Tibial nerve (tissue), 4 donors: Measurements from ENCODE around the gene MUC5AC. TPM values are rescaled to one million over a fixed set of nuclear protein-coding genes. Genes with fewer than 3 reads are reported as not detected.

Source experiments
- DNase-seq, 2 donors: peaks; one replicate each; pipeline ENCODE4 v3.0.0-alpha.2; 2019; ENCODE audit warnings: low spot score in 2 of 2
- H3K27ac ChIP-seq, 4 donors: fragments of 200-600 bp; sonication (generic) in 3 of 4; one replicate each; pipeline ENCODE4 v1.5.1; 2017 to 2019; ENCODE audit warnings: mild to moderate bottlenecking in 1 of 4
- H3K27me3 ChIP-seq, 2 donors: fragments of 200-600 bp; sonication (generic) in 1 of 2; one replicate each; pipeline versions ENCODE4 v1.5.1 to v1.6.0; 2017 to 2019
- H3K36me3 ChIP-seq, 3 donors: fragments of 200-600 bp; sonication (generic); one replicate each; pipeline ENCODE4 v1.5.1; 2018 to 2019
- H3K4me1 ChIP-seq, 4 donors: fragments of 200-600 bp; sonication (generic) in 3 of 4; one replicate each; pipeline ENCODE4 v1.5.1; 2017 to 2019
- H3K4me3 ChIP-seq, 4 donors: fragments of 200-600 bp; sonication (generic) in 3 of 4; one replicate each; pipeline ENCODE4 v1.5.1; 2017 to 2019; ENCODE audit warnings: mild to moderate bottlenecking in 1 of 4, moderate library complexity in 1 of 4
- H3K9me3 ChIP-seq, 4 donors: fragments of 200-600 bp; sonication (generic) in 3 of 4; one replicate each; pipeline ENCODE4 v1.5.1; 2017 to 2019
- EP300 ChIP-seq, 2 donors: sonication (generic); formaldehyde crosslinking; IDR thresholded peaks; one replicate each; pipeline ENCODE4 v1.6.1; 2017; ENCODE audit warnings: antibody characterized with exemption in 2 of 2, mild to moderate bottlenecking in 1 of 2
- POLR2A ChIP-seq, 2 donors: fragments of 450-650 bp; IDR thresholded peaks; one replicate each; pipeline ENCODE4 v1.6.1; 2017; ENCODE audit warnings: antibody characterized with exemption in 2 of 2, mild to moderate bottlenecking in 2 of 2, moderate library complexity in 2 of 2
- WGBS, 2 donors: methylation state at CpG; one replicate each; pipeline ENCODE4 v1.1.5; 2018; 5-methylcytosine and 5-hydroxymethylcytosine counted together
- total RNA-seq, 4 donors: library from RNA; depleted of rRNA; stranded (reverse); fragments of >200 nt; gene quantifications; one replicate each; pipeline ENCODE4 v1.1.0, GENCODE V29; 2016
- TF ChIP-seq, protein P1 (sequence below), 5 experiments: fragments of 200-600 bp in 3 of 5; fragments of 450-650 bp in 2 of 5; sonication (generic) in 3 of 5; IDR thresholded peaks; one replicate each; pipeline ENCODE4 v1.5.1; 2016 to 2019; ENCODE audit warnings: antibody characterized with exemption in 5 of 5, mild to moderate bottlenecking in 3 of 5, moderate library complexity in 2 of 5

The MUC5AC gene
- total RNA-seq, 4 donors from 2014 or later = not detected

DNA sequence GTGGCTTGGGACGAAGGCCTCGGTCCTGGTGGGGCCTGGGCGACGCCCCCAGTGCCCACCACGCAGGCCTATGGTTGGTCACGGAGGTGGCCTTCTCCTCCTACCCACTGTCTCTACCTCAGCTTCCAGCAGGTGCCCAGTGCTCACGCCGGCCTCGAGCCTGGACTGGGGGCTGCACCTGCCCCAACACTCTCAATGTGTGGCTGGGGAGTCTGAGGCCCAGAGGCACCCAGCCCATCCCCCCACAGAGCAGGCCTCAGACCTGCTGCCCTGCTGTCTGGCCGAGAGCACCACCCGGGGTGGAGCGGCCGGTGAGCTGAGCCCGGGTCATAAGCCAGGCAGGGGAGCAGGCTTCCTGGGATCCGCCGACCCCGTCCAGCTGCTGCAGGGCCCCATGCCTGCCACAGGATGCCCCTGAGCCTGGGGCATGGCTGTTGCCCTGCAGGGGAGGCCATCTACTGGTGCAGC, 28.6 kb upstream of the MUC5AC start:
- Histone ChIP-seq H3K4me1 (no peaks in the 10 kb centered on the region), H3K4me3 (no peak overlapping the region), H3K27me3 (peaks cover 0 to 6% of the 10 kb centered on the region in 2 donors), H3K36me3 (no peaks in the 10 kb centered on the region), H3K27ac (no peak overlapping the region), H3K9me3 (peaks cover 0 to 13% (median under 1%) of the 10 kb centered on the region in 4 donors)
- DNase-seq = no peak
- TF ChIP-seq, protein P1, sequence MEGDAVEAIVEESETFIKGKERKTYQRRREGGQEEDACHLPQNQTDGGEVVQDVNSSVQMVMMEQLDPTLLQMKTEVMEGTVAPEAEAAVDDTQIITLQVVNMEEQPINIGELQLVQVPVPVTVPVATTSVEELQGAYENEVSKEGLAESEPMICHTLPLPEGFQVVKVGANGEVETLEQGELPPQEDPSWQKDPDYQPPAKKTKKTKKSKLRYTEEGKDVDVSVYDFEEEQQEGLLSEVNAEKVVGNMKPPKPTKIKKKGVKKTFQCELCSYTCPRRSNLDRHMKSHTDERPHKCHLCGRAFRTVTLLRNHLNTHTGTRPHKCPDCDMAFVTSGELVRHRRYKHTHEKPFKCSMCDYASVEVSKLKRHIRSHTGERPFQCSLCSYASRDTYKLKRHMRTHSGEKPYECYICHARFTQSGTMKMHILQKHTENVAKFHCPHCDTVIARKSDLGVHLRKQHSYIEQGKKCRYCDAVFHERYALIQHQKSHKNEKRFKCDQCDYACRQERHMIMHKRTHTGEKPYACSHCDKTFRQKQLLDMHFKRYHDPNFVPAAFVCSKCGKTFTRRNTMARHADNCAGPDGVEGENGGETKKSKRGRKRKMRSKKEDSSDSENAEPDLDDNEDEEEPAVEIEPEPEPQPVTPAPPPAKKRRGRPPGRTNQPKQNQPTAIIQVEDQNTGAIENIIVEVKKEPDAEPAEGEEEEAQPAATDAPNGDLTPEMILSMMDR (IDR thresholded peaks at IDR 0.05) = no peak
- no peak for TF ChIP-seq EP300 (IDR thresholded peaks at IDR 0.05)
- WGBS, 2 donors = 60 to 70% methylated on average over 2 to 14 of the region's 17 CpGs

DNA sequence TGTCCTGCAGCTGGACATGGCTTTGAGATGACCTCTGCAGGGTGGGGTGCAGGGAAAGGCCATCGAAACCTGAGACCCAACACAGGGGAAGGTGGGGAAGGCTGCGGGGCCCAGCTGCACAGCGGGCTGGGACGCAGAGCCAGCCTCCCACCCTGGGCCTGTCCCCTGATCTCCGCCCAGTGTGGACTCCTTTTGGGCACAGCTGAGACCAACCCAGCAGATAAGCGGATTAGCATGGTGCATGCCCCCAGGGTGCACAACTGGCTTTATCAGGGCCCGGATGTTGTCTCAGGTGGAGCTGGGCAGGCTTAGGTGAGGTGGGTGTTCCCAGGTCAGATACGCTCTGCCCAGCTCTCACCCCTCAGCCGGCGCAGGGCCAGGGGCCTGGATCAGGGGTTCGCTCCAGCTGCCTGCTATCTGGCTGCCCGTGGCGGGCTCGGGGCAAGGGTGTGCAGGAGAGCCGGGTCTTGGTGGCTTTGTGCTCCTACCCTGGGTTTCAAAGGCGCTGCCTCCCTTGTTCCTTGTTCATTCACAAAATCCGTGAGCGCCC, 28.1 kb upstream of the MUC5AC start:
- no peaks in the 10 kb centered on the region for H3K36me3 ChIP-seq
- TF ChIP-seq EP300 (IDR thresholded peaks at IDR 0.05) (no peak), POLR2A (IDR thresholded peaks at IDR 0.05) (no peak)
- TF ChIP-seq, protein P1 (IDR thresholded peaks at IDR 0.05) = no peak
- H3K27me3 ChIP-seq = peaks cover 0 to 6% of the 10 kb centered on the region in 2 donors
- H3K9me3 ChIP-seq = peaks cover 0 to 19% (median 3%) of the 10 kb centered on the region in 4 donors
- H3K4me1 ChIP-seq = no peaks in the 10 kb centered on the region
- no peak for DNase-seq
- no peak overlapping the region for H3K4me3 ChIP-seq
- no peak overlapping the region for H3K27ac ChIP-seq
- WGBS, 2 donors = 73 to 85% methylated on average over 16 of the region's 18 CpGs

DNA sequence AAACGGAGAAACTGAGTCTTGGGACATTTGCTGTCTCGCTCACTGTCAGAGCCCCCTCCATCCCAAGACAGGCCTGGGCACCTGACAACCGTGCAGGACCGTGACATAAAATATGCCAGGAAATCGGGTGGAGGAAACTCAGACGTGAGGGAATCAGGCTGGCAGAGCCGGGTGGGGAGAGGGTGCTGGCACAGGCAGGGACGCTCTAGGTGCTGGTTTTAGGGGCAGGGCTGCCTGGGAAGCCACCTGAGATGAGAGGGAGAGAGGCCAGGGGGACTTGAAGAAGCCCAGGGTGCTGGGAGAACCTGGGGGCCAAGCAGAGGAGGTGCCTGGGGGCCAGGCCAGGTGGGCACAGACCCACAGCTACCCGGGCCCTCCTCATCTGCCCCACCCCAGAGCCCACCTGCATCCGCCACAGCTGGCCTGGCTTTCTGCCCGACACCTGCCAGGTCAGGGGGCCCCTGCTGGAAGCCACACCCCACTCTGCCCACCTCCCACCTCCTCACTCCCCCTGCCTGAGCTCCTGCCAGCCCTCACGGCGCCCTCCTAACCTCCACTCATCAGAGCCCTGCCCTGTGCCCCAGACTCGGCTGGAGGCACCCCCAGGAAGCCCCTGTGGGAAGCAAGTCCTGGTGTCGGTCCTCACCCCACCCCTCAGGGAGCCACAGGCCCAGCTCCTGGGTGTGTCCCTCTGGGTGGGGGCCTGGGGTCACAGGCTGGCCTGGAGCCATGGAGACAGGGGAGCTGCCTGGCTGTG, 27.3 kb upstream of the MUC5AC start:
- DNase-seq = no peak
- no peak overlapping the region for H3K4me3 ChIP-seq
- H3K27me3 ChIP-seq = peaks cover 0 to 6% of the 10 kb centered on the region in 2 donors
- H3K4me1 ChIP-seq = no peaks in the 10 kb centered on the region
- no peaks in the 10 kb centered on the region for H3K36me3 ChIP-seq
- 59 to 63% methylated on average over 15 of the region's 15 CpGs for WGBS, 2 donors
- H3K9me3 ChIP-seq = peaks cover 0 to 25% (median 7%) of the 10 kb centered on the region in 4 donors
- TF ChIP-seq POLR2A (IDR thresholded peaks at IDR 0.05) = no peak
- TF ChIP-seq, protein P1 (IDR thresholded peaks at IDR 0.05) = no peak
- no peak for TF ChIP-seq EP300 (IDR thresholded peaks at IDR 0.05)
- H3K27ac ChIP-seq = no peak overlapping the region

DNA sequence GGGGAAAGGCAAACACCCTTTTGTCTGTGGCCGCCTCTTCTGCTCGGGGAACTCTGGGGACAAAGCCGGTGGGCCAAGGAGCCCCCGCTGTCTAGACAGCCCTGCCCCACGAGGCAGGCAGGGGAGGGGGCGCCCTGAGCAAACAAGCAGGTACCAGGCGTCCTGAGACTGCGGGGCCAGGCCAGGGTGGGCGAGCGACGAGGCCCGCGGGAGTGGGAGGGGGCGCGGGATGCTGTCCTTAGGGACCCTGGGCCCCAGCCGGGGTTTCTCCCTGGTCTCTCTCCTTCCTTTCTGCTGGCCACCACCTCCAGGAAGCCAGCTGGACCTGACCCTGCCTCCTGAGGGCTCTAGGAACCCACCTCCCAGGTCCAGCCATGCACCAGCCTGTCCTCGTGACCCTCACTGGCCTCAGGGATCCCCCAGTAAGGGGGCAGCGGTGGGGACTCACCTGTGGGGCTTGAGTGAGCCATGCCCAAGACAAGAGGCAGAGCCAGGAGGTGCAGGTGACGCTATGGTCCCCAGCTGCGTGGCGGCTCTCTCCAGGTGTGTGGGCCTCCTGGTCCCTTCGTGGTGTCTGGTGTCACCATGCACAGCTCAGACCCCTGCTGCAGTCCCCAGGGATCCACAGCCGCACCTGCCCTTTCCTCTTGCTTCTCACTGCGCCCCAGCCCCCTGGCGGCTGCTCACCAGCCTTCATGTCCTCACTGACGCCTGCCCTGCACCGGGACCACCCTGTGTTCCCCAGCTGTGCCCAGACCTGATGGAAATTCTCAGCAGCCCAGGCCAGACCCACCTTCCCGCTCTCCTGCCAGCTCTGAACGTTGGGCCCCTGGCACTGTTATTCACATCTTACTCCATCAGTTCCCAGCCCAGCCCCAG, 26.5 kb upstream of the MUC5AC start:
- WGBS, 2 donors = 71 to 73% methylated on average over 26 to 29 of the region's 29 CpGs
- no peak for TF ChIP-seq EP300 (IDR thresholded peaks at IDR 0.05)
- TF ChIP-seq POLR2A (IDR thresholded peaks at IDR 0.05) = no peak
- TF ChIP-seq, protein P1 (IDR thresholded peaks at IDR 0.05) = no peak
- H3K4me1 ChIP-seq = no peaks in the 10 kb centered on the region
- H3K36me3 ChIP-seq = no peaks in the 10 kb centered on the region
- no peak overlapping the region for H3K4me3 ChIP-seq
- peaks cover 0 to 25% (median 7%) of the 10 kb centered on the region in 4 donors for H3K9me3 ChIP-seq
- peaks cover 0 to 6% of the 10 kb centered on the region in 2 donors for H3K27me3 ChIP-seq
- DNase-seq = no peak
- no peak overlapping the region for H3K27ac ChIP-seq
